Trophoblast cell (in vitro differentiated cells and primary cell): ENCODE data around the gene CCDC102A.
A peak's percentile ranks its signal among the peaks of the same experiment; 100 is the strongest.

Experiments used
- DNase-seq, 2 donors: peaks; one replicate each; pipeline ENCODE4 v3.0.0-alpha.2; 2016
- H2AFZ ChIP-seq: 2 replicates; pipeline ENCODE4 v1.6.1; 2013; ENCODE audit warnings: low read length, moderate library complexity, mild to moderate bottlenecking; ENCODE audit not compliant: insufficient read depth, poor library complexity
- H2AK5ac ChIP-seq: 2 replicates; pipeline ENCODE4 v1.6.1; 2013; ENCODE audit warnings: mild to moderate bottlenecking, low read length
- H2BK120ac ChIP-seq: 2 replicates; pipeline ENCODE4 v1.6.1; 2013; ENCODE audit warnings: low read length, mild to moderate bottlenecking, moderate library complexity; ENCODE audit not compliant: insufficient read depth, poor library complexity
- H2BK12ac ChIP-seq: 2 replicates; pipeline ENCODE4 v1.6.1; 2013; ENCODE audit warnings: mild to moderate bottlenecking, low read length, moderate library complexity
- H2BK5ac ChIP-seq: 2 replicates; pipeline ENCODE4 v1.6.1; 2013; ENCODE audit warnings: low read length, low read depth, moderate library complexity, mild to moderate bottlenecking; ENCODE audit not compliant: poor library complexity
- H3K14ac ChIP-seq: 2 replicates; pipeline ENCODE4 v1.6.1; 2013; ENCODE audit warnings: mild to moderate bottlenecking, low read length
- H3K18ac ChIP-seq: 2 replicates; pipeline ENCODE4 v1.6.1; 2013; ENCODE audit warnings: mild to moderate bottlenecking, low read length
- H3K23ac ChIP-seq: 2 replicates; pipeline ENCODE4 v1.6.1; 2013; ENCODE audit warnings: low read length
- H3K27ac ChIP-seq: 2 replicates; pipeline ENCODE4 v1.5.1; 2013; ENCODE audit warnings: low read depth, mild to moderate bottlenecking, inconsistent platforms, low read length, moderate library complexity
- H3K27me3 ChIP-seq: 2 replicates; pipeline ENCODE4 v1.6.1; 2013; ENCODE audit warnings: inconsistent platforms, mild to moderate bottlenecking, low read length, moderate library complexity; ENCODE audit not compliant: insufficient read depth
- H3K36me3 ChIP-seq, 2 experiments: 1 replicate in 1 of 2; 2 replicates in 1 of 2; pipeline ENCODE4 v1.6.1; 2013; ENCODE audit warnings: low read length in 2 of 2, mild to moderate bottlenecking in 2 of 2, moderate library complexity in 1 of 2; ENCODE audit not compliant: insufficient read depth in 2 of 2, control insufficient read depth in 1 of 2
- H3K4ac ChIP-seq: 2 replicates; pipeline ENCODE4 v1.6.1; 2013; ENCODE audit warnings: low read depth, mild to moderate bottlenecking, low read length, moderate library complexity
- H3K4me1 ChIP-seq, 2 experiments: 1 replicate in 1 of 2; 2 replicates in 1 of 2; pipeline ENCODE4 v1.6.1; 2013; ENCODE audit warnings: low read length in 2 of 2, mild to moderate bottlenecking in 2 of 2, moderate library complexity in 1 of 2; ENCODE audit not compliant: insufficient read depth in 2 of 2, control insufficient read depth in 1 of 2
- H3K4me2 ChIP-seq: 2 replicates; pipeline ENCODE4 v1.6.1; 2013; ENCODE audit warnings: inconsistent platforms, mild to moderate bottlenecking, low read length, moderate library complexity
- H3K4me3 ChIP-seq: 2 replicates; pipeline ENCODE4 v1.5.1; 2013; ENCODE audit warnings: mild to moderate bottlenecking, low read depth, low read length, inconsistent platforms
- H3K79me1 ChIP-seq: one replicate; pipeline ENCODE4 v1.6.1; 2013; ENCODE audit warnings: low read length
- H3K79me2 ChIP-seq: 2 replicates; pipeline ENCODE4 v1.6.1; 2013; ENCODE audit warnings: low read length, mild to moderate bottlenecking; ENCODE audit not compliant: control insufficient read depth, insufficient read depth, poor library complexity
- H3K9ac ChIP-seq: 2 replicates; pipeline ENCODE4 v1.6.1; 2013; ENCODE audit warnings: mild to moderate bottlenecking, low read length
- H3K9me3 ChIP-seq: 2 replicates; pipeline ENCODE4 v1.6.1; 2013; ENCODE audit warnings: low read depth, mild to moderate bottlenecking, control low read depth, inconsistent platforms, low read length; ENCODE audit not compliant: insufficient read depth
- H4K12ac ChIP-seq: 2 replicates; pipeline ENCODE4 v1.6.1; 2013; ENCODE audit warnings: low read depth, mild to moderate bottlenecking, low read length, moderate library complexity
- H4K8ac ChIP-seq: 2 replicates; pipeline ENCODE4 v1.6.1; 2013; ENCODE audit warnings: low read depth, mild to moderate bottlenecking, low read length, moderate library complexity
- H4K91ac ChIP-seq: one replicate; pipeline ENCODE4 v1.6.1; 2013; ENCODE audit warnings: low read depth, mild to moderate bottlenecking, low read length, moderate library complexity
- WGBS: extraction: QIAGEN DNeasy Blood & Tissue Kit; methylation state at CpG from one replicate; pipeline ENCODE4 v1.1.7; 2013; ENCODE audit warnings: missing lambda C conversion rate; ENCODE audit not compliant: insufficient read length, insufficient coverage; ENCODE audit errors: extremely low coverage; 5-methylcytosine and 5-hydroxymethylcytosine counted together

The CCDC102A gene

DNA sequence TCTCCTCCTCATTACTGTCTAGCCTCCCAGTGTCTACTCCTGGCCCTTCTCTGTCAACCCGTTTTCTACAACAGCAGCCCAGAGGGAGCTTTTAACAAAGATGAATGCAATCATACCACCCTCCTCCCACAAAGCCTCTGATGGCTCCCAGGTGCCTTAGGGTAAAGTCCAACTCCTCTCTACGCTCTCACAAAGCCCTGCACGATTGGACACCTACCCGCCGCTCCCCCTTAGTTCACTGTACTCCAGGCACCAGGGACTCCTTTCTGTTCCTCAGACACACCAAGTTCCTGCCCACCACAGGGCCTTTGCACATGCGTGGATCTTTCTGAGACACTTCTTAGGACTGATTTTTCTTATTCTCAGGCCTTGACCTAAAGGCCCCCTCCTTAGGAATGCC is 17.4 kb downstream of the CCDC102A start:
- Histone ChIP-seq H3K9ac (no peak overlapping the region), H3K4ac (peak overlapping the region; percentile 71), H2BK5ac (peak overlapping the region; percentile 65), H4K12ac (no peak overlapping the region), H3K23ac (no peak overlapping the region), H2BK120ac (peak overlapping the region; percentile 86), H3K18ac (peak overlapping the region; percentile 48), H4K8ac (peak overlapping the region; percentile 40), H2AK5ac (peak overlapping the region; percentile 97), H2AFZ (no peak overlapping the region), H3K36me3 (peaks cover 7 to 18% of the 10 kb centered on the region in 2 experiments), H3K27me3 (no peaks in the 10 kb centered on the region), H3K14ac (peak overlapping the region; percentile 78), H3K4me2 (no peak overlapping the region), H3K4me1 (peaks cover 34 to 38% of the 10 kb centered on the region in 2 experiments), H3K4me3 (no peak overlapping the region), H4K91ac (peak overlapping the region; percentile 97), H3K79me1 (peaks cover 49% of the 10 kb centered on the region), H2BK12ac (peak overlapping the region; percentile 99), H3K27ac (no peak overlapping the region), H3K9me3 (no peaks in the 10 kb centered on the region), H3K79me2 (peaks cover 21% of the 10 kb centered on the region)
- no peak for DNase-seq
- no CpG with 5 or more reads among the region's 6 CpGs for WGBS

DNA sequence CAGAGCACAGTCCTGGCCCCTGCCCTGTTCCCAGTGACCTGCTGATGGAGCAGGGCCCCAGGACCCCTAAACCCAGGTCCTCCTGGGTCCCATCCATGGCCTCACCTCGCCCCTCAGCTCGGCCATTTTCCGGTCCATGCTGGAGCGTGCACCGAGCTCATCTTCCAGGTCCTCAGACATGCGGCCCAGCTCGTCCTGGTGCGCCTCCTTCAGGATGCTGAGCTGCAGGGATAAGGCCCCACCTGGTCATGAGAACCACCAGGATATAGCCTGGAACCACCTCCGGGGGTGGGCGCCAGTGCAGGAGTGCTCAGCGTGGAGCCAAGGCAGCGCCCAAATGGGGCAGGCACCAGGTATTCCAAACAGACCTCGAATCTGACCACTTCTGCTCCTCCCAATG is 17.9 kb downstream of the CCDC102A start:
- H3K18ac ChIP-seq = peak overlapping the region; percentile 48
- DNase-seq = no peak
- H4K8ac ChIP-seq = peak overlapping the region; percentile 40
- H3K36me3 ChIP-seq = peaks cover 7 to 18% of the 10 kb centered on the region in 2 experiments
- H2BK12ac ChIP-seq = peak overlapping the region; percentile 99
- H2AFZ ChIP-seq = no peak overlapping the region
- H4K12ac ChIP-seq = peak overlapping the region; percentile 28
- peak overlapping the region; percentile 71 for H3K4ac ChIP-seq
- peak overlapping the region; percentile 86 for H2BK120ac ChIP-seq
- H3K27me3 ChIP-seq = no peaks in the 10 kb centered on the region
- no peaks in the 10 kb centered on the region for H3K9me3 ChIP-seq
- peaks cover 53% of the 10 kb centered on the region for H3K79me1 ChIP-seq
- peak overlapping the region; percentile 42 for H3K14ac ChIP-seq
- no peak overlapping the region for H3K23ac ChIP-seq
- H3K79me2 ChIP-seq = peaks cover 24% of the 10 kb centered on the region
- H3K4me1 ChIP-seq = peaks cover 38 to 42% of the 10 kb centered on the region in 2 experiments
- no peak overlapping the region for H3K4me2 ChIP-seq
- WGBS = no CpG with 5 or more reads among the region's 13 CpGs
- H3K4me3 ChIP-seq = no peak overlapping the region
- H2BK5ac ChIP-seq = peak overlapping the region; percentile 65
- H4K91ac ChIP-seq = peak overlapping the region; percentile 97
- peak overlapping the region; percentile 97 for H2AK5ac ChIP-seq
- H3K27ac ChIP-seq = peak overlapping the region; percentile 6
- H3K9ac ChIP-seq = no peak overlapping the region

DNA sequence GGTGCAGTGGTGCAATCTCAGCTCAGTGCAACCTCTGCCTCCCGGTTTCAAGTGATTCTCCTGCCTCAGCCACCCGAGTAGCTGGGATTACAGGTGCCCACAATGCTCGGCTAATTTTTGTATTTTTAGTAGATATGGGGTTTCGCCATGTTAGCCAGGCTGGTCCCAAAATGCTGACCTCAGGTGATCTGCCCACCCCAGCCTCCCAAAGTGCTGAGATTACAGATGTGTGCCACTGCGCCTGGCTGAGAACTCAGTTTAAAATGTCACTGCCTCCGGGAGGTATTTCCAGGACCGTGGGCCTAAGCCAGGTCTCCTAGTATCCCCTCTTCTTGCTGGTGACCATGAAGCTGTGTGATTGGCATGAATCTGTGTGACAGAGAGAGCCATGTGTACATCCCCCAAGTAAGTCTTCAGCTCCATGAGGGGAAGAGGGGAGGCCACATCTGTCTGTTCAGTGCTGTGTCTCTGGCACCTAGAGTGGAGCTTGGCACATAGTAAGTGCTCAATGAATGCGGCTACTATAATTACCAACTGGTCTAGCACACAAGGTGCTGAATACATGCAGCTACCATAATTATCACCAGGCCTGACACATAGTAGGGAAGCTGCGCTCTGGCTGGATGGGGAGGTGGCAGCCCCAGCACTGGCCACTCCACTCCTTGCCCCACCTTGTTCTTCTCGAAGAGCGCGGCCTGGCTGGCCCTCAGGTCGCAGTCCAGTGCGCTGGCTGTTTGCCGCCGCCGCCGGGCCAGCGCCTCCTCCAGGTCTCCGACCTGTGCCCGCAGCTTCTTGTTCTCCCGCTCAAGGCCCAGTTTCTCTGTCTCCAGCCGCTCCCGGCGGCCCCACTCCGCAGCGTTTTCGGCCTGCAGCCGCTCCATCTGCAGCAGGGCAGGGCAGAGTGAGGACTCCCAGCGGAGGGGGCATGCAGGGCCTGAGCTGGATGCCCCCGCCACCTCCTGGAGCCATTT is 18.7 kb downstream of the CCDC102A start:
- Histone ChIP-seq H3K4ac (peak overlapping the region; percentile 71), H3K79me2 (peaks cover 25% of the 10 kb centered on the region), H4K91ac (peak overlapping the region; percentile 97), H4K8ac (peak overlapping the region; percentile 23), H4K12ac (peak overlapping the region; percentile 28), H2BK12ac (peak overlapping the region; percentile 99), H2BK120ac (peak overlapping the region; percentile 86), H3K4me1 (peaks cover 42 to 47% of the 10 kb centered on the region in 2 experiments), H3K36me3 (peaks cover 7 to 18% of the 10 kb centered on the region in 2 experiments), H3K27me3 (no peaks in the 10 kb centered on the region), H3K27ac (peak overlapping the region; percentile 6), H3K14ac (peak overlapping the region; percentile 42), H3K18ac (peak overlapping the region; percentile 48), H2BK5ac (peak overlapping the region; percentile 65), H2AK5ac (peak overlapping the region; percentile 97), H2AFZ (no peak overlapping the region), H3K23ac (no peak overlapping the region), H3K79me1 (peaks cover 57% of the 10 kb centered on the region), H3K9me3 (no peaks in the 10 kb centered on the region), H3K4me3 (no peak overlapping the region), H3K9ac (no peak overlapping the region), H3K4me2 (no peak overlapping the region)
- no CpG with 5 or more reads among the region's 31 CpGs for WGBS
- no peak for DNase-seq

DNA sequence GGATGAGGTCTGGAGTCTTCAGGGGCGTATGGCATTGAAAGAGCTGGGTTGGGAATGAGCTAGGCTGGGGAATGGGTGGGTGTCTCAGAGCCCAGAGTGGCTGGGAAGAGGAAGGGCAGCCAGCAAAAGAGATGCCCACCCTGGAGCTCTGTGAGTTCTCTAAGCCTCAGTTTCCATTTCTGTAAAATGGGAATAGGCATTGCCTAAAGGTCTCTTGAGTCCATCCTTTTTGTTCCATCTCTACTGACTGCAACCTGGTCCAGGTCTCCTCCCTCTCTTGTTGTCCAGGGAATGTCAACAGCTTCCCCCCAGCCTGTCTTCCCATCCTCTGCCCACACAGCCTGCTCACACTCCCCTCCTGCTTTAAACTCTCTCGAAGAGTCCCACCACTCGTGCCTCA is 19.6 kb downstream of the CCDC102A start:
- H3K4ac ChIP-seq = peak overlapping the region; percentile 88
- DNase-seq = no peak
- no peaks in the 10 kb centered on the region for H3K27me3 ChIP-seq
- H4K91ac ChIP-seq = peak overlapping the region; percentile 97
- peak overlapping the region; percentile 80 for H4K8ac ChIP-seq
- peaks cover 5 to 20% of the 10 kb centered on the region in 2 experiments for H3K36me3 ChIP-seq
- H3K27ac ChIP-seq = peak overlapping the region; percentile 98
- no peak overlapping the region for H3K9ac ChIP-seq
- H3K4me3 ChIP-seq = no peak overlapping the region
- no peak overlapping the region for H3K23ac ChIP-seq
- H2BK5ac ChIP-seq = peak overlapping the region; percentile 98
- H3K9me3 ChIP-seq = no peaks in the 10 kb centered on the region
- peak overlapping the region; percentile 87 for H3K18ac ChIP-seq
- peak overlapping the region; percentile 87 for H3K14ac ChIP-seq
- peaks cover 49 to 53% of the 10 kb centered on the region in 2 experiments for H3K4me1 ChIP-seq
- H3K79me1 ChIP-seq = peaks cover 66% of the 10 kb centered on the region
- H2BK12ac ChIP-seq = peak overlapping the region; percentile 98
- no peak overlapping the region for H2AFZ ChIP-seq
- H3K4me2 ChIP-seq = no peak overlapping the region
- H3K79me2 ChIP-seq = peaks cover 28% of the 10 kb centered on the region
- H2BK120ac ChIP-seq = peak overlapping the region; percentile 98
- peak overlapping the region; percentile 98 for H2AK5ac ChIP-seq
- no CpG with 5 or more reads among the region's 3 CpGs for WGBS
- H4K12ac ChIP-seq = no peak overlapping the region
